ENCODE measurements around the gene SAFB.

DNA sequence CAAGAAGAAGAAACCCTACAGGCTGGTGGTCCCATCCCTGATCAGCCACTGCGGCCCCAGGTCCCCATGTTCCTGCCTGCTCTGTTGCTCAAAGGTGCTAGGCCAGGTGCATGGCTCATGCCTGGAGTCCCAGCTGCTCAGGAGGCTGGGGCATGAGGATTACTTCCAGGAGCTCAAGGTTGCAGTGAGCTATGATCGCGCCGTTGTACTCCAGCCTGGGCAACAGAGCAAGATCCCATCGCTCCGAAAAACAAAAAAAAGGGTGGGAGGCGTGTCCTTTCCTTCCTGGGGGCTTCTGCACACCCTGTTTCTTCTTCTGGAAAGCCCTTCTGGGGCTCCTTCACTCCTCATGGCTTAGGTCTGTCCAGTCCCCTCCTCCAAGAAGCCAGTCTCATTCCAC is 43.2 kb upstream of the SAFB start:
- no peak for TF ChIP-seq CTCF (conservative IDR thresholded peaks at IDR 0.05; ENCODE audit: low read depth, low read length)
- TF ChIP-seq FOS (IDR thresholded peaks at IDR 0.05; ENCODE audit: low read depth, low read length): no peak
- TF ChIP-seq POLR2A (IDR thresholded peaks at IDR 0.05; ENCODE audit: low read depth, low read length): no peak
- TF ChIP-seq, protein P1, sequence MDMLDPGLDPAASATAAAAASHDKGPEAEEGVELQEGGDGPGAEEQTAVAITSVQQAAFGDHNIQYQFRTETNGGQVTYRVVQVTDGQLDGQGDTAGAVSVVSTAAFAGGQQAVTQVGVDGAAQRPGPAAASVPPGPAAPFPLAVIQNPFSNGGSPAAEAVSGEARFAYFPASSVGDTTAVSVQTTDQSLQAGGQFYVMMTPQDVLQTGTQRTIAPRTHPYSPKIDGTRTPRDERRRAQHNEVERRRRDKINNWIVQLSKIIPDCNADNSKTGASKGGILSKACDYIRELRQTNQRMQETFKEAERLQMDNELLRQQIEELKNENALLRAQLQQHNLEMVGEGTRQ (IDR thresholded peaks at IDR 0.05; ENCODE audit: low read depth, low read length): no peak
- no peak for TF ChIP-seq MAFK (IDR thresholded peaks at IDR 0.05; ENCODE audit: low read depth, low read length)
- TF ChIP-seq SMC3 (IDR thresholded peaks at IDR 0.05; ENCODE audit: low read depth, low read length): no peak
- TF ChIP-seq CEBPB (IDR thresholded peaks at IDR 0.05; ENCODE audit: low read depth, low read length): no peak
- TF ChIP-seq RAD21 (IDR thresholded peaks at IDR 0.05; ENCODE audit: low read length): no peak
- no peak for TF ChIP-seq RFX5 (IDR thresholded peaks at IDR 0.05; ENCODE audit: low read depth, low read length)
